SK-N-SH treated with all-trans-retinoic acid at 6 μM for 48 hours (cell line): ENCODE measurements around the gene VPS13C.

Experiments used
- ARNTL ChIP-seq: fragments of 450-650 bp; formaldehyde crosslinking; IDR thresholded peaks from 2 replicates; pipeline ENCODE4 v1.5.0; 2020; ENCODE audit warnings: low read depth, mild to moderate bottlenecking, moderate library complexity, borderline replicate concordance
- BACH2 ChIP-seq: fragments of 250-450 bp; sonication (Bioruptor Pico); IDR thresholded peaks from 2 replicates; pipeline ENCODE4 v1.9.0; 2021; ENCODE audit warnings: mild to moderate bottlenecking, borderline replicate concordance
- CREB5 ChIP-seq: fragments of 250-450 bp; sonication (Bioruptor Pico); IDR thresholded peaks from 2 replicates; pipeline ENCODE4 v1.5.1; 2020; ENCODE audit warnings: low read depth, mild to moderate bottlenecking, moderate library complexity
- ISL1 ChIP-seq: fragments of 250-450 bp; sonication (Bioruptor Pico); IDR thresholded peaks from 2 replicates; pipeline ENCODE4 v2.1.2; 2022; ENCODE audit warnings: mild to moderate bottlenecking, moderate library complexity
- OSR1 ChIP-seq: fragments of 250-450 bp; sonication (Bioruptor Pico); IDR thresholded peaks from 2 replicates; pipeline ENCODE4 v1.8.0; 2022; ENCODE audit warnings: moderate library complexity, mild to moderate bottlenecking, inconsistent platforms
- PATZ1 ChIP-seq: fragments of 250-450 bp; sonication (Bioruptor Pico); IDR thresholded peaks from 2 replicates; pipeline ENCODE4 v1.8.0; 2020; ENCODE audit warnings: mild to moderate bottlenecking, moderate library complexity, borderline replicate concordance
- POU6F1 ChIP-seq: fragments of 250-450 bp; sonication (Bioruptor Pico); IDR thresholded peaks from 2 replicates; pipeline ENCODE4 v1.8.0; 2021; ENCODE audit warnings: low read depth, mild to moderate bottlenecking, moderate library complexity, borderline replicate concordance
- PPARA ChIP-seq: fragments of 250-450 bp; sonication (Bioruptor Pico); IDR thresholded peaks from 2 replicates; pipeline ENCODE4 v1.5.0; 2020; ENCODE audit warnings: mild to moderate bottlenecking, borderline replicate concordance
- RARB ChIP-seq: fragments of 250-450 bp; sonication (Bioruptor Pico); IDR thresholded peaks from 2 replicates; pipeline ENCODE4 v1.8.0; 2021; ENCODE audit warnings: mild to moderate bottlenecking, moderate library complexity
- TCF4 ChIP-seq: fragments of 250-450 bp; sonication (Bioruptor Pico); IDR thresholded peaks from 2 replicates; pipeline ENCODE4 v1.8.0; 2021; ENCODE audit warnings: mild to moderate bottlenecking, moderate library complexity, borderline replicate concordance
- ZFP3 ChIP-seq: fragments of 250-450 bp; sonication (Bioruptor Pico); IDR thresholded peaks from 2 replicates; pipeline ENCODE4 v1.5.0; 2020; ENCODE audit warnings: mild to moderate bottlenecking, moderate library complexity
- ZNF565 ChIP-seq: fragments of 450-650 bp; formaldehyde crosslinking; conservative IDR thresholded peaks from 2 replicates; pipeline ENCODE4 v1.5.0; 2020; ENCODE audit warnings: low read depth, mild to moderate bottlenecking, moderate library complexity

- TF ChIP-seq CREB5 (CRISPR knock-in tag) (no peak), TCF4 (CRISPR knock-in tag) (no peak), ZNF565 (CRISPR knock-in tag) (no peak), RARB (CRISPR knock-in tag) (no peak), POU6F1 (CRISPR knock-in tag) (no peak), ARNTL (no peak), PATZ1 (CRISPR knock-in tag) (no peak), ISL1 (CRISPR knock-in tag) (no peak), BACH2 (CRISPR knock-in tag) (no peak), ZFP3 (CRISPR knock-in tag) (no peak), OSR1 (CRISPR knock-in tag) (no peak), PPARA (CRISPR knock-in tag) (no peak)
These were observed 108.3 kb downstream of the VPS13C start for GRCh38 chr15:61951949-61952348.
